H9 (cell line): ENCODE measurements around the gene EPHA3. TPM values are rescaled to one million over a fixed set of nuclear protein-coding genes. Genes with fewer than 3 reads are reported as not detected.

Source experiments
- DNase-seq: peaks from one replicate; pipeline ENCODE4 v3.0.0-alpha.2; 2017
- H2AFZ ChIP-seq: one replicate; pipeline ENCODE4 v1.6.1; 2013; ENCODE audit warnings: mild to moderate bottlenecking, low read length, control low read depth, moderate library complexity
- H2AK5ac ChIP-seq: 2 replicates; pipeline ENCODE4 v1.6.1; 2013; ENCODE audit warnings: low read length, control low read depth, mixed read lengths; ENCODE audit not compliant: insufficient read length
- H2BK120ac ChIP-seq: one replicate; pipeline ENCODE4 v1.6.1; 2013; ENCODE audit warnings: low read depth, mild to moderate bottlenecking, low read length, control low read depth, inconsistent platforms; ENCODE audit not compliant: poor library complexity, severe bottlenecking
- H2BK12ac ChIP-seq: 2 replicates; pipeline ENCODE4 v1.6.1; 2013; ENCODE audit warnings: low read length, control low read depth, mixed read lengths, low read depth; ENCODE audit not compliant: insufficient read length
- H2BK15ac ChIP-seq: 2 replicates; pipeline ENCODE4 v1.6.1; 2013; ENCODE audit warnings: low read depth, low read length, control low read depth
- H2BK20ac ChIP-seq: one replicate; pipeline ENCODE4 v1.6.1; 2013; ENCODE audit warnings: low read depth, mild to moderate bottlenecking, low read length, control low read depth, inconsistent platforms; ENCODE audit not compliant: poor library complexity, severe bottlenecking
- H2BK5ac ChIP-seq: 2 replicates; pipeline ENCODE4 v1.6.1; 2013; ENCODE audit warnings: low read length, control low read depth, mixed read lengths; ENCODE audit not compliant: insufficient read length
- H3K14ac ChIP-seq: 2 replicates; pipeline ENCODE4 v1.6.1; 2013; ENCODE audit warnings: low read length, control low read depth; ENCODE audit not compliant: insufficient read depth
- H3K18ac ChIP-seq: 2 replicates; pipeline ENCODE4 v1.6.1; 2013; ENCODE audit warnings: low read depth, mild to moderate bottlenecking, mixed read lengths, low read length, control low read depth; ENCODE audit not compliant: insufficient read length
- H3K23ac ChIP-seq: 2 replicates; pipeline ENCODE4 v1.6.1; 2013; ENCODE audit warnings: low read length, control low read depth, mixed read lengths, low read depth; ENCODE audit not compliant: insufficient read length
- H3K23me2 ChIP-seq: 2 replicates; pipeline ENCODE4 v1.6.1; 2013; ENCODE audit warnings: low read depth, mild to moderate bottlenecking, mixed read lengths, low read length, control low read depth; ENCODE audit not compliant: insufficient read length, poor library complexity, severe bottlenecking
- H3K27ac ChIP-seq: 2 replicates; pipeline ENCODE4 v1.5.1; 2013; ENCODE audit warnings: low read length, control low read depth, mixed read lengths, low read depth; ENCODE audit not compliant: insufficient read length
- H3K27me3 ChIP-seq: 2 replicates; pipeline ENCODE4 v1.6.1; 2013; ENCODE audit warnings: low read length, control low read depth, inconsistent platforms; ENCODE audit not compliant: insufficient read depth
- H3K4ac ChIP-seq: 2 replicates; pipeline ENCODE4 v1.6.1; 2013; ENCODE audit warnings: low read depth, mild to moderate bottlenecking, control low read depth, inconsistent platforms, low read length, moderate library complexity
- H3K4me1 ChIP-seq: 2 replicates; pipeline ENCODE4 v1.6.1; 2013; ENCODE audit warnings: low read length, control low read depth, inconsistent platforms; ENCODE audit not compliant: insufficient read depth
- H3K4me2 ChIP-seq: 2 replicates; pipeline ENCODE4 v1.6.1; 2013; ENCODE audit warnings: low read length, control low read depth, mixed read lengths; ENCODE audit not compliant: insufficient read length, insufficient read depth
- H3K56ac ChIP-seq: 2 replicates; pipeline ENCODE4 v1.6.1; 2013; ENCODE audit warnings: low read depth, mild to moderate bottlenecking, mixed read lengths, low read length, control low read depth; ENCODE audit not compliant: insufficient read length
- H3K79me1 ChIP-seq: 2 replicates; pipeline ENCODE4 v1.6.1; 2013; ENCODE audit warnings: low read depth, mild to moderate bottlenecking, moderate library complexity, low read length, control low read depth, inconsistent platforms; ENCODE audit not compliant: insufficient read depth, poor library complexity, severe bottlenecking
- H3K79me2 ChIP-seq: 2 replicates; pipeline ENCODE4 v1.6.1; 2013; ENCODE audit warnings: low read length, control low read depth, inconsistent platforms; ENCODE audit not compliant: insufficient read depth
- H3K9ac ChIP-seq: 2 replicates; pipeline ENCODE4 v1.6.1; 2013; ENCODE audit warnings: low read length, control low read depth, mixed read lengths; ENCODE audit not compliant: insufficient read length; ENCODE audit errors: extremely low read depth
- H3K9me3 ChIP-seq: one replicate; pipeline ENCODE4 v1.6.1; 2013; ENCODE audit warnings: low read depth, low read length, inconsistent platforms; ENCODE audit not compliant: control insufficient read depth
- H3T11ph ChIP-seq: one replicate; pipeline ENCODE4 v1.6.1; 2013; ENCODE audit warnings: mild to moderate bottlenecking, low read length, control low read depth, inconsistent platforms
- H4K20me1 ChIP-seq: one replicate; pipeline ENCODE4 v1.6.1; 2013; ENCODE audit not compliant: control insufficient read depth, insufficient read length, insufficient read depth
- H4K5ac ChIP-seq: 2 replicates; pipeline ENCODE4 v1.6.1; 2013; ENCODE audit warnings: low read depth, mild to moderate bottlenecking, mixed read lengths, low read length, control low read depth; ENCODE audit not compliant: insufficient read length
- H4K8ac ChIP-seq: replicated peaks from 2 replicates; pipeline ENCODE4 v1.6.1; 2013; ENCODE audit warnings: low read length, control low read depth, mixed read lengths, low read depth; ENCODE audit not compliant: insufficient read length
- H4K91ac ChIP-seq: 2 replicates; pipeline ENCODE4 v1.6.1; 2013; ENCODE audit warnings: low read depth, mild to moderate bottlenecking, moderate library complexity, mixed read lengths, low read length, control low read depth; ENCODE audit not compliant: insufficient read length
- H3K27ac Mint-ChIP-seq, 3 experiments: 2 replicates in 2 of 3; 3 replicates in 1 of 3; pipeline ENCODE4 v1.8.0; 2020 to 2021; ENCODE audit warnings: mixed read lengths in 3 of 3, mild to moderate bottlenecking in 1 of 3, moderate library complexity in 1 of 3
- H3K27me3 Mint-ChIP-seq: 2 replicates; pipeline ENCODE4 v1.8.0; 2021; ENCODE audit warnings: low read depth, mild to moderate bottlenecking, moderate library complexity, mixed read lengths
- H3K36me3 Mint-ChIP-seq, 3 experiments: 2 replicates in 2 of 3; 3 replicates in 1 of 3; pipeline ENCODE4 v1.8.0; 2020 to 2021; ENCODE audit warnings: low read depth in 3 of 3, mixed read lengths in 3 of 3; ENCODE audit not compliant: insufficient read depth in 1 of 3
- H3K4me1 Mint-ChIP-seq, 2 experiments: 2 replicates each; pipeline ENCODE4 v1.8.0; 2020; ENCODE audit warnings: mixed read lengths in 2 of 2
- H3K4me3 Mint-ChIP-seq, 2 experiments: 2 replicates in 1 of 2; 3 replicates in 1 of 2; pipeline ENCODE4 v1.8.0; 2020 to 2021; ENCODE audit warnings: mild to moderate bottlenecking in 2 of 2, mixed read lengths in 2 of 2, moderate library complexity in 1 of 2
- H3K9me3 Mint-ChIP-seq, 2 experiments: 2 replicates in 1 of 2; 3 replicates in 1 of 2; pipeline ENCODE4 v1.8.0; 2020; ENCODE audit warnings: mild to moderate bottlenecking in 2 of 2, mixed read lengths in 2 of 2, moderate library complexity in 1 of 2
- CTCF ChIP-seq: fragments of 200-600 bp; sonication (generic); conservative IDR thresholded peaks from 3 replicates; pipeline ENCODE4 v1.8.0; 2021; ENCODE audit warnings: antibody characterized with exemption, mild to moderate bottlenecking
- WGBS: extraction: QIAGEN DNeasy Blood & Tissue Kit; methylation state at CpG from one replicate; pipeline ENCODE4 v1.1.7; 2013; ENCODE audit warnings: missing lambda C conversion rate, low lambda C conversion rate, mixed read lengths; ENCODE audit not compliant: insufficient read length; ENCODE audit errors: extremely low coverage; 5-methylcytosine and 5-hydroxymethylcytosine counted together
- total RNA-seq: library from RNA; stranded (reverse); gene quantifications from 2 replicates; pipeline ENCODE4 v1.2.1, GENCODE V29; 2021

Gene EPHA3
- total RNA-seq, 1 experiment from 2014 or later: 0.66 TPM

GRCh38 chr3:89300981-89301380, 193.6 kb downstream of the EPHA3 start:
- Histone ChIP-seq H3K79me2 (no peaks in the 10 kb centered on the region), H2BK15ac (no peak overlapping the region)

More at GRCh38 chr3:89300981-89301380, 193.6 kb downstream of the EPHA3 start:
- H2BK5ac ChIP-seq: no peak overlapping the region
- no peak overlapping the region for H3K27ac ChIP-seq
- DNase-seq: no peak
- H2AK5ac ChIP-seq: no peak overlapping the region
- no peaks in the 10 kb centered on the region for H3K9me3 ChIP-seq
- no peak overlapping the region for H2AFZ ChIP-seq
- H3K4me1 ChIP-seq: no peaks in the 10 kb centered on the region
- no CpG with 5 or more reads among the region's 2 CpGs for WGBS
- no peak overlapping the region for H2BK120ac ChIP-seq
- Mint-ChIP-seq H3K9me3 (no peaks in the 10 kb centered on the region), H3K4me3 (no peak overlapping the region), H3K27me3 (no peaks in the 10 kb centered on the region), H3K36me3 (no peaks in the 10 kb centered on the region), H3K27ac (no peak overlapping the region), H3K4me1 (no peaks in the 10 kb centered on the region)
- no peak overlapping the region for H2BK20ac ChIP-seq
- no peak overlapping the region for H4K5ac ChIP-seq
- H3T11ph ChIP-seq: no peak overlapping the region
- no peak overlapping the region for H3K23ac ChIP-seq
- no peaks in the 10 kb centered on the region for H3K27me3 ChIP-seq
- no peak overlapping the region for H3K4ac ChIP-seq
- H4K20me1 ChIP-seq: no peaks in the 10 kb centered on the region
- H3K23me2 ChIP-seq: no peaks in the 10 kb centered on the region
- no peak overlapping the region for H3K56ac ChIP-seq
- H4K91ac ChIP-seq: no peak overlapping the region
- no peak overlapping the region for H2BK12ac ChIP-seq
- H3K18ac ChIP-seq: no peak overlapping the region
- TF ChIP-seq CTCF: no peak
- no peak overlapping the region for H3K4me2 ChIP-seq
- no peak overlapping the region for H3K9ac ChIP-seq
- no peaks in the 10 kb centered on the region for H3K79me1 ChIP-seq
- H3K14ac ChIP-seq: no peak overlapping the region
- H4K8ac ChIP-seq: no peak overlapping the region
